GM20431 (cell line): ENCODE measurements around the gene TRDN.
"Not testable (repeated sequence)": the region's sequence is repeated elsewhere in the genome, so short reads cannot be mapped to it uniquely, and the experiment has no call there.

ENCODE experiments used
- in situ Hi-C: fragments of 300-500 bp; cut with MseI, MboI; formaldehyde crosslinking; loops from one replicate; pipeline ENCODE4 v1.15.0; 2020; ENCODE audit warnings: low sequenced_read_pairs; ENCODE audit not compliant: unreplicated experiment

The TRDN gene

GRCh38 chr6:123570813-123571684 lies 65.7 kb downstream of the TRDN start:
- in situ Hi-C loops, result no loop called here

- in situ Hi-C loops, result no loop called here
These were observed 67.2 kb downstream of the TRDN start for GRCh38 chr6:123569575-123569974.

- in situ Hi-C loops, result no loop called here
These were observed 71.2 kb downstream of the TRDN start for GRCh38 chr6:123565529-123565928.

GRCh38 chr6:123564361-123564760 lies 72.4 kb downstream of the TRDN start:
- in situ Hi-C loops, result no loop called here

- in situ Hi-C loops, result no loop called here
These were observed 74.1 kb downstream of the TRDN start for GRCh38 chr6:123562677-123563076.

- in situ Hi-C loops, result no loop called here
These were observed 74.5 kb downstream of the TRDN start for GRCh38 chr6:123562264-123562663.

- in situ Hi-C loops, result not testable (repeated sequence)
These were observed 76.9 kb downstream of the TRDN start for GRCh38 chr6:123559816-123560215.

- in situ Hi-C loops, result not testable (repeated sequence)
These were observed 79.3 kb downstream of the TRDN start for GRCh38 chr6:123557474-123557873.

GRCh38 chr6:123551939-123552707 lies 84.6 kb downstream of the TRDN start:
- in situ Hi-C loops, result no loop called here

GRCh38 chr6:123550052-123550617 lies 86.6 kb downstream of the TRDN start:
- in situ Hi-C loops, result no loop called here

- in situ Hi-C loops, result no loop called here
These were observed 87.3 kb downstream of the TRDN start for GRCh38 chr6:123549476-123549875.

GRCh38 chr6:123547216-123547978 lies 89.4 kb downstream of the TRDN start:
- in situ Hi-C loops, result no loop called here

- in situ Hi-C loops, result no loop called here
These were observed 90.2 kb downstream of the TRDN start for GRCh38 chr6:123546537-123546936.

GRCh38 chr6:123541462-123541861 lies 95.3 kb downstream of the TRDN start:
- in situ Hi-C loops, result no loop called here

GRCh38 chr6:123533862-123534648 lies 102.7 kb downstream of the TRDN start:
- in situ Hi-C loops, result no loop called here

- in situ Hi-C loops, result no loop called here
These were observed 106.9 kb downstream of the TRDN start for GRCh38 chr6:123529843-123530242.

- in situ Hi-C loops, result no loop called here
These were observed 107.7 kb downstream of the TRDN start for GRCh38 chr6:123529058-123529457.

- in situ Hi-C loops, result no loop called here
These were observed 109.3 kb downstream of the TRDN start for GRCh38 chr6:123527406-123527805.

- in situ Hi-C loops, result no loop called here
These were observed 110.6 kb downstream of the TRDN start for GRCh38 chr6:123526128-123526527.
